TTC549 (cell line): ENCODE measurements around the gene FARP1.

Source experiments
- FAIRE-seq: peaks from 2 replicates; lab custom pipeline; 2012; peaks lifted over from hg19 to GRCh38; lab: Jason Lieb, UNC

FARP1 gene

DNA sequence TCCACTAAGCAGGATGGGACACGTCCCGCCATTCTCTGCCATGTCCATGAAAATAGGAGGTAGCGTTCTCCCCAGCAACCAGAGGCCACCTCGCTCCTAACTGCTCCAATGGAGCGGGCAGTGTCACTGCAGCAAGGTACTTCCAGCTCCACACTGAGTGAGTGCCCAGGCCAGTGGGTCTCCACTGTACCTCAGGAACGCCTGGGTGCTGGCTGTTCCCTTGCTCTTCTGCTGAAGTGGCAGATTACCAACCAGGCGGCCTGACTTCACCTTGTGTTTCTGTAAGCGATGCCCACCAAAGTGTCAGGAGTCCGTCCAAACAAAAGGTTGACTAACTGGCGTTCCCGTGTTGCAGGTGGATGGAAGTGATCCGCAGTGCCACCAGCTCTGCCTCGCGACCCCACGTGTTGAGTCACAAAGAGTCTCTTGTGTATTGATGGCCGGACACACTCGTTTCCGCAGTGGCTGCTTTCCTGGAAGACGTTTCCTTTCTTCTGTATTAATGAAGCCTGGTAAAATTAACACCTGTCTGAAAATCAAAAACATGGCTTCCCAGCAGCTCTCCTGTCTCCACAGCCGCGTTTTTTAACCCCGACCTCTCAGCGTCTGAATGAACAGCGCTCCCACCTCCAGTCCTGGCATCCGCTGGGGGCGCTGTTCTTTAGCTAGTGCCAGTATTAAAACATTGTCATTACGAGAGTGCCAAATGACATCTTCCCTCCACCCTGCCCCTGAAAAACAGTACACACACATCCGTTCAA is 305.2 kb downstream of the FARP1 start:
- no peak for FAIRE-seq

DNA sequence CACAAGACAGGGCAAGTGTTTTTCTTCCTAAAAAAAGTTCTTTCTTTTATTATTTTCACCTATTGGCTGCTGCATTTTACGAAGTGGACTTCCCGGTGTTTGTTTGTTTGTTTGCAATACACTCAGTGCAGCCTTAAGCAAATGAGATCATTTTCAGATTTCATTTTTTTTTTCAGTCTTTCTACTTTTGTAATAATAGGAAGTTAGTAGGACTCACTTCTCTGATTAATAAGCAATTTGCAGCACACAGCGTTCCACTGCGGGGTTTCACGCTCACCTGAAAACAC is 305.7 kb downstream of the FARP1 start:
- no peak for FAIRE-seq

DNA sequence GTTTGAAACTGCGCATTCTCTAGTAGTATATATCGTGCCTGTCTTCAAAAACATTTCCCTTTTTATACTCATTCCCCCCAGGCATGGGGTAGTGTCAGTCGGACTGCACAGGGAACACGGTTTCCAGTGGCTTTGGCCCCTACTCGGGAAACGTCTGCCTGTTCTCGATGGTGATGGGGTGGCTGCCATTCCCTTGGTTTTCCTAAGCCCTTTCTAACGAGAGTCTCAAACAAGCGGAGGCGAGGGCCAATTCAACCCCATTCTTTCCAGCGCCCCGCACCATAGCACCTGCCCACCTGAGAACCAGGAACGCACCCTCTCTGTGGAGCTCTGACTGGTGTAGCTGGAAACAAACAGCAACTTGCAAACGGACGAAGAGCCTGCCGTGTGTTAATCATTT is 306.4 kb downstream of the FARP1 start:
- no peak for FAIRE-seq

DNA sequence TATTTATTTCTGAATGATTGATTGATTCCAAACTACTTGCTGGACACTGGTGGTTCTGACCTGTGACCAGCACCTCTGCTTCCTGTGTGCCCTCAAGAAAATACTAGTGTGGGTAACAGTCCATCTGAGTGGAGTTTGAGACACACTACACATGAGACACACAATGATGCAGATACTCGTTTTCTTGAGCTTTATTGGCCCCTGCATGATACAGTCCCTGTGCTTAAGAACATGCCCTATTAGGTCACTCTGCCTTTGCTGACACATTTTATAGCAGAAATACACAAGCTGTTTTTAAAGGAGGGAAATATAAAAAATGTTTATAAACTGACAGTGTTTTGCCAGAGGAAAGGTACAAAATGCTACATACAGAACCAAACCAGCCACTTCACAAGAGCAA is 307.1 kb downstream of the FARP1 start:
- no peak for FAIRE-seq

DNA sequence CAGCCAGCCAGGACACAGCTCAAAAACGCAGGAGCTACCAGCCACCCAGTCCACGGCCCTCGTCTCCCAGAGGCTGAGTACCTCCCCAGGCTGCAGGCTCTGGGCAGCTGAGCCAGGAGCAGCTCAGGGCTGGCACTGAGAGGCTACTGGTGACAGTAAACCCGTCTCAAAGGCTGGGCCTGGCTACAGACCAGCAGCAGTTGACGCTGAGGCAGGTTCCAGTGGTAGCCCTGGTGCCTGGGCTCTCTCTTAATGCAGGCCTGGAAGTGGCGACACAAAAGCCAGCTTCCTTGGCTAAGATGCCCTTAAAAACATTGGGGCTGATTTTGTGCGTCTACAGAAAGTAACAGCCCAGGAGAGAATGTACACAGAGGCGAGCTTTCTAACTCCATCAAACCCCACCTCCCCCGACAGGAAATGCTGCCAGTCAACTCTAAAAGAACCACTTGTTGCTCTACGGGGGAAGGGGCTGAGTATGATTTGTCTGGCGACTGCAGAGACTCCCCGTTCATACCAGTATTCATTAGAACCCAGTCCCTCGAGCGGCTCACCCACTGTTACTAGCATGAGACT is 307.7 kb downstream of the FARP1 start:
- no peak for FAIRE-seq

DNA sequence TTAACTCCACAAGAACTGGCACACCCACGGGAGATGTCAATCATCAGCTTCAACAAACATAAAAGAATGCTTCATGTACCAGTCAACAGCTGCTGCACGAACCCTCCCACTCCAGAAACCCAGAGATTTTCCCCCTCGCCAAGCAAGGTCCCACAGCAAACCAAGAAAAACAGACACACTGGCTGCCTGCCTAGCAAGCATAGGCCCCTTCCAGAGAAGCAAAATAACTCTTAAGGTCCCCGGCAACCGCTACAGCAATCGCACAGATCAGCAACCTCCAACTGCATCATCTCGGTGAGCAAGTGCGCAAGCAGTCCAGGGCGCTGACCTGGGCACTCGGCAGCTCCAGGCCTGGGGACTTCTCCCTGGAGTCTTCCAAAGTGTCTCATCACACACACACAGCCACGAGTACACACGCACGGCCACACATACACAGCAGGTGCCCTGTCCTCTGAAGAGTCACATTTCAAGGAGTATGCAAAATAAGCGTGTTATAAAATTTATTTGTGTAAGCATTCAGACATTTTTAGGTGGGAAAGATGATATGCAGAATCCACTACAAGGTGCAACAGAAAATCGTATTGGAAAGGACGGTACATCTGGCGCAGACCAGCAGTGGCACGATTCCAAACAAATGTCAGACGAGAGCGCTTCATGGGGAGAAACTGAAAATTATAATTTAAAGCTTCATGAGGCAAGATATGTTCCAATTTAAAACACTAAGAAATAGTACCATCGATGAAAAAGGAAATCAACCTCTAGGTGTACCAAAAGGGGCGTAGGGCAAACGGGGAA is 309.0 kb downstream of the FARP1 start:
- FAIRE-seq = no peak

DNA sequence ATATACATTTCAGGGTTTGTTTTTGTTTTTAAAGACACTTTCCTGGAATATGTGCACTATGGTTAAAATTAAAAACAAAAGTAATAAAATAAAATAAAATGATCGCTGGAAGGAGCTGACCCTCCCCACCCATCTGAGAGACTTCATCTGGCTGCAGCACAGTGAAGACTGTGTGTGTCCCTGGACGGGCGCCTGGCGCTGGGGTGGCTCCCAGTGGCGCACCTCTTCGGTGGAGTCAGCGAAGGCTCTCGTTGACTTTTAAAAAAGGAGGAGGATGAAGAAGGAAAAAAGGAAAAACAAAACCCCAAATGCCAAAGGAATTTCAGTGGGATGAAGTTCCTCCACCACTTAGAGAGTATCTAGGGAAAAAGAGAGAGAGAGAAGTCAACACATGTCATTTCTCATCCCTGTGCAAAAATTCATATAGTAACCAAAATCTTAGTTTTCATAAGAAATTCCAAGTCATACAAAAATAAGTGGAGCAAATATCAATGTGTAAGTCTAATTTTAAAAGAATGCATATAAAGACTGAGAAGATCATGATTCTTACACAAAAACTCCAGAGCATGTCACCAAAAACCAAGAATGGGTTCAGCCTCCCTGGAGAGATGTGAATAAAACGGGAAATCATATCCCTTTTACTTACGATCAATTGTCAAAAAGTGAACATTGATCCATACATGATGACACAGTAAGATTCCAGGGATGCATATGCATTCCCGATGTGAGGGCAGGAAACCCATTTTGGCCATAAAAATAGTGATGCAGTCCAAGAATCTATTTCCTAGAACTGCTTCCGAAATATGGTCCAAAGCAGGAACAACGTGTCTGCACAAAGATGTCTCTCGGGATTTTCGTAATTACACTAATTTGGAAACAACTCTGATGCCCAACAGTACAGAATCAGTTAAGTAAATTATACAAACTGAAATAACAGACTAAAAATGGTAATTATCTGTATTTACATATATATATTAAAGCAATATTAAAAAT is 310.3 kb downstream of the FARP1 start:
- no peak for FAIRE-seq

DNA sequence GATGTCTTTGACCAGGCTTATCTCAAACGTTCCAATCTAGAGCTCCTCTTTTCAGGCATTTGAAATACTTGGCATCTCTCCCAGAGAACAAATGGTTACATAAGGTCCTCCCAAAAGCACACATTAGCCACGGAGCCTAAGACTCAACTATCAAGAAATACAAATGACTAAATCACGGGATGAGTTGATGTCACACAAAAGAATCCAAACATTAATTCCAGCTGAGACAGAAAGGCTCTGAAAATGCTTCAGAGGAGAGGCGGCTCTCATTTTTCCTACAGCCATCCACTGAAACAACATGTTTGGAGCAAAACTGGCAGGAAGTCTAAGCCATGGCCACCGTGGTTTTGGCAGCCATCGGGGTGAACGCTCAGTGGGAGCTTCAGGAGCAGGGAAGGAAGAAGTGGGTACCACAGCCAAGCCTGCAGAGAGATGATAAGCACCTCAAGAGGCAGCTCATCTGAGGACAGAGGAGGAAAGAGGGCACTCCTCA is 311.5 kb downstream of the FARP1 start:
- no peak for FAIRE-seq

DNA sequence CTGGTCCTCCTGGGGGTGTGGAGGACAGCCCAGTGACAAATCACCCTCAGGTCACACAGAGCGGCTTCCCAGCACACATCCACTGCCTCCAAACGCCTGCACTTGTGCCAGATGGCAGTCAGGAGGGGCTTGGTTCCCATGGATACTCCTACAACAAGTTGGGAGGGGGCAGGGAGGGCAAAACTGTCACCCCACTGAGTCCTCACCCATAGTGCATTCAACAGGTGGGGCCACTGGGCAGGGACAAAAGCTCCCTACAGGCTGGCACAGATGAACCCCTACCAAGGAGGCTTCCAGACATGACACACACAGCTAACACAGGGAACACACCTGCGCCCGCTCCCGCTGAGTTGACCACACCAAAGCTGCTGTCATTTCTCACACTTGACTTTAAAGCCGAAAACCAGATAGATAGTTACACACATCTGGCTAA is 313.5 kb downstream of the FARP1 start:
- no peak for FAIRE-seq

DNA sequence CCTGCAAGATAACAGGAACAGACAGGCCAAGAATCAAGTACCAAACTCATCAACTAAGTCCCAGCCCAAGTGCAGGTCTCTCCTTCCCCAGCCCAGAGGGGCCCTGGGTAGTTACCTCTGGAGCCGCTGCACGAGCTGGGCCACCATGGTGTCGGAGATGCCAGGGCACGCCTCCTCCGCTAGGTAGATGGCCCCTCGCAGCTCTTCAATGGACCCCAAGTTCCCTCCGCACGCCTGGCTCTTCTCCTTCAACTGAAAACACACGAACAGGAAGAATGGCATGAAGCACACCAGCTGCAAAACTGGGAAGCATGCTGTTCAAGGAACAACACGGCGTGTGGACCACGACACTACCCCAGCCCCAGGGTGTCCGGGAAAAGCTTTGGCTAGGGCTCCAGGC is 314.2 kb downstream of the FARP1 start:
- FAIRE-seq = no peak

DNA sequence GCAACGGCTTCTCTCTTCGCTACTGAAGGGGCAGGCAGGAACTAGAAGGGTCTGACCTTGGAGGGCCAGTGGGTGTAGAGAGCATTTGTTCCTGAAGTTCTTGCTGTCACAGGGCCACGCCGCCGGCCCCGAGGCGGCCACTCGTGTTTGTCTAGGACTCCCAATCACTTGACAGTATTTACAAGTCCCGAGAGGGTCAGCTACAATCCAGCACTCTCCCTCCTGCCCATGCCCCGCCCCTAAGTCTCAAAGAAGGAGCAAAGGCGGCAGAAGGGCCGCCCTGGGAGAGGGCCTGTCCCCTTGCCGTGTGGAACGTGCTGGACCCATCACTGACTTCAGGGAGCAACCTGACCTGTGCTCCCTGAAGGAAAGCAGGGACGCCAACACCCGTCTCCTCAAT is 315.5 kb downstream of the FARP1 start:
- no peak for FAIRE-seq

DNA sequence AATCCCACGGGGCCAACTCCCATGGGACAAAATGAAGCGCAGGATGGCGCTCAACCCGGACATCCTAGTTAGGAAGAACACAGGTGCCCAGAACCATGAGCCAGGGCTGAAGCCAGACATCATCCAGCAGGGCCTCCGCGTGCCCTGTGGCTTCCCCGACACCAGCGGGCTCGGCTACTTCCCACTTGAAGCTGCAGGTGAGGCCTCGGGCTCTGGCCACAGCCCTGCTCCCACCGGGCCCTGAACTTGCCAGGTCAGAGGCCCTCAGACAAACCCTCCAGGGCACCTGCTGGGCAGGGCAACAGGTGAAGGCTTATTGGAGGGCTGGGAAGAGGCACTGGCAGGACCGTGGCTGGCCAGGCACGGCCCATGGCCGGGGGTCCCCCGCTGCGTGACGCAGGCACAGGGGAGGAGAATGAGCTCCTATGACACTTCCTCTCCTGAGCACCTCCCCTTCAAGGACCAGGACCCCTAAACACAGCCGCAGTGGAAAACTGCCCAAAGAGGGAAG is 316.3 kb downstream of the FARP1 start:
- no peak for FAIRE-seq

DNA sequence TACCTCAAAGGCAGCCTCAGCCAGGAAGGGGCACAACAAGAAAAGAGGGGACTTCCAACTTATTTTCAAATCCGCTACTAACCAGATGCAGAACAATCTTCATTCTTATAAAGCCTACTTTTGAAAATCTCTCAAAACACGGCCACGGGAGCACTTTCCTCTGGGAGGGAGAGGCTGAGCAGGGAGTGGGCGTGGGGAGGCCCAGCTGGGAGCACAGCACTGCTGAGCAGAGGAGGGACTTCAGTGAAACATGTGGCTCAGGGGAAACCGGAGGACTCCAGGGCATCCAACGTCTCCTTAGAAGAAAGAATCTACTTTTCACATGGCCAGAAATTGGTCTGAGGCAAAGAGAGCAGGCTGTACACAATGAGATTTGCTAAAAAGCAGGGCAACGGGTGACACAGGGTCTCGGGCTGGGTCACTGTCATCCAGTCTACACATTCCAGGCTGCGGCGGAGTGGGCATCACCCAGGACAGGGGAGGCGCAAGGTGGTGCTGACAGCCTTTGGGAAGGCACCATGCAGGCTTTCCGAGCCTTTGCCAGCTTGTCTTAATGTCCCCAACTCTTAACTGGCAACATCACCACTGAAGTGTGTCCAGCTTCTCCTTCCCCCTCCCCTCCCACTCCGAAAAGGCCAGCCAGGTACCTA is 317.0 kb downstream of the FARP1 start:
- FAIRE-seq = no peak

DNA sequence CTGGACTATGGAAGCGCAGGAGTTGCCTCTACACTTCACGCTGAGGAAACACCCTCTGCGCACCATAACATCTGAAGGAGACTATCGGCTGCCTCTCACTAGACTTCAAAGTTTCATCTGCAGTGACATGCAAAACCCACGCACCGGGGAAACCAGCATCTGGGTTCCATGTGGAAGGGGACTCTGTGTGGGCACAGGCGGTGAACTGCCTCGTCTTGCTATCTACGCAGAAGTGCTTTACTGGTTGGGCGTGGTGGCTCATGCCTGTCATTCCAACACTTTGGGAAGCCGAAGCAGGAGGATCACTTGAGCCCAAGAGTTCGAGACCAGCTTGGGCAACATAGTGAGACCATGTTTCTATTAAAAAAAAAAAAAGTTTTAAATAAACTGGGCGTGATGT is 317.6 kb downstream of the FARP1 start:
- no peak for FAIRE-seq

DNA sequence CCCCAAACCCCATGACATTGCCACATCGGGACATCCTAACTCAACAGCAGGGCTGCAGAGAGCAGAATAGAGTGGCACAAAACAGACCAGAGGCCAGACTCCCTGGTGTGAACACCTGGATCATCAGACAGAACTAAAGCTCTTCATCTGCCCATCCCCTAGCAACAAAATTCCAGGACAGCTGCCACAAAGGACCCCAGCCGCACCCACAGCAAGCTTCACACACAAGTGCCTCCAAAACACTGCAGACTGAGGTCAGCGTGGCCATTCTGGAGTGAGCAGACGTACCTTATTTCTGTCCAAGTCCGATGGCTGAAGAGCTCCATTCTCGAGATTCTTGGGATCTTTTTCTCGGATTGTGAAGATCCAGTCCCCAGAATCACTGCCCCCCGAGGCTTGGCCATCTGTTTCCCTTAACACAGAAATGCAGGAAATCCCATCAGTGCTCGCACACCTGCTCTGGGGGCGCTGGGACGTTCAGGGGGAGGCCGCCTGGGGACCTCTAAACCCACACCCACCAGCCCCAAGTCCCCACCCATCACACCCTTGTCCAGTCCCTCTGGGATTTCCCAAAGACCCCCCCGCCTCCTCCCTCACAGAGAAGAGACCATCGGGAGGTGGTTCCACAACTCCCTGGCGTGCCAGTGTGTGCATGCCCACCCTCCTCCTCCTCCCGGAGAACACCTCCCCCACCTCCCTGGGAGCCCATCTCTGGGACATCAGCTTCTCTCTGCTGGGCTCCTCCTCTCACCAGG is 318.8 kb downstream of the FARP1 start:
- FAIRE-seq = no peak

DNA sequence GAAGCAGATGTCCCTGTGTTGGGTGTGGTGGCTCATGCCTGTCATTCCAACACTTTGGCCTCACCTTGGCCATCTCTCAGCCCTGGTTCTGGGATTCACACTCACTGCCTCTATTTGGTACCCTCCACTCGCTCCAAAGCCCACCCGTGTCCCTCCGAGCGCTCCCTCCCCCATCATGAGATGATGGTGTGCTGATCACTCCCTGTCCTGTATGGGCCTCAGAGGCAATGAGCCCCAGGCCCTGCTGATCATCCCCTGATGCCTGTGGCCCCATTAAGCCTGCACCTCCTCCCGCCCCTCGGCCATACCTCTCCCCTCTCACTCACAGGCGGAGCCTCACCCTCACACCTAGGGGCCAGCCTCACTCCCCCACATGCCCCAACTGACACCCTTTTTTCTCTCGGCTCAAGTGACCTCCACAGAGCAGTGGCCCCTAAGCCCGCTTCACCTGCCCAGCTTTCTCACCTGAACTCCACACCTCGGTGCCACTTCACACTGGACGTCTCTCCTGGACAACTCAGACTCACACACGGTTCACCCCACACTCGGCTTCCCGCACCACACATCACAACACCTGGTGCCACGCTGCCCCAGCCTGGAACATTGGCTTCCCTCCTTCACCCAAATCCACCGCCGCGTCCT is 319.5 kb downstream of the FARP1 start:
- FAIRE-seq = no peak

DNA sequence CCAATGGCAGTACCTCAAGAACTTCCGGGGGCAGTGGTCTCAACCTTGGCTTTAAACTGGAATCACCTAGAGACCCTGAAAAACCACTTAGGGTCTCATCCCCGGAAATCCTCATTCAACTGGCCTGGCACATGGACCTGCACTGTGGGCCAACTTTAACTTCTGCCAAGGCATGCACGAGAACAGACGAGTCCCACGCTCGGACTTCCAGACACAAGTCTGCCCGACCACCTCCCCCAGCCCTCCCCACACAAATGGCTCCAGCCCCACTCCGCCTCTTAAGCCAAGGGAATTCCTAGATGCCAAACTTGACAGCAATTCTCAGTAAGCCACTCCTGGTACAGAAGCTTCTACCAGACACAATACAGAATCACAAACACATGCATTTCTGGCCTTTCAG is 320.1 kb downstream of the FARP1 start:
- no peak for FAIRE-seq

DNA sequence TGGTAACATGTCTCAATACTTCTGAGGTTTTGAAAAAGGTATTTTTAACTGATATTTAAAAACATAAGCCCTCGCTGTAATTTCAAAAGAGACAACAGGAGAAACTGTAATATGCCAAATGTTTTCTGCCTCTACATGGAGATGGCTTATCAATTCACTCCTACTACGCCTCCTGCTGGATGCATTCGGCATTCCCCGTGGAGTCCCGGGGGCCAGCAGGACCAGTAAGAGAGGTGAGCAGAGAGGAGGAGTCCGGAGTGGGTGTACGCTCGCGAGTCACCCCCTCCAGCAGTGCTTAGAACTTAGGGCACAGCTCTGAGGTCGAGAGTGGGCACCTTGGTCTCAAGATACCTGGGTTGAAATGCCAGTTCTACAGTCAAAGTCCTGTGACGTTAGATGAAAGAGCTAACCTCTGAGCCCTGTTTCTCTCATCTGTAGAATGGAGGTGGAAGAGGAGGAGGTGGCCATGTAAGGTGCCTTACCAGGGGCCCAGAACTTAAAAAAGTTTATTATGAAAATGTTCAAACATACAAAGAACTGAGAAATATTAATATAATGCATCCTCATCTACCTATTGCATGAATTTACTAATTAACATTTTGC is 323.8 kb downstream of the FARP1 start:
- FAIRE-seq = no peak

DNA sequence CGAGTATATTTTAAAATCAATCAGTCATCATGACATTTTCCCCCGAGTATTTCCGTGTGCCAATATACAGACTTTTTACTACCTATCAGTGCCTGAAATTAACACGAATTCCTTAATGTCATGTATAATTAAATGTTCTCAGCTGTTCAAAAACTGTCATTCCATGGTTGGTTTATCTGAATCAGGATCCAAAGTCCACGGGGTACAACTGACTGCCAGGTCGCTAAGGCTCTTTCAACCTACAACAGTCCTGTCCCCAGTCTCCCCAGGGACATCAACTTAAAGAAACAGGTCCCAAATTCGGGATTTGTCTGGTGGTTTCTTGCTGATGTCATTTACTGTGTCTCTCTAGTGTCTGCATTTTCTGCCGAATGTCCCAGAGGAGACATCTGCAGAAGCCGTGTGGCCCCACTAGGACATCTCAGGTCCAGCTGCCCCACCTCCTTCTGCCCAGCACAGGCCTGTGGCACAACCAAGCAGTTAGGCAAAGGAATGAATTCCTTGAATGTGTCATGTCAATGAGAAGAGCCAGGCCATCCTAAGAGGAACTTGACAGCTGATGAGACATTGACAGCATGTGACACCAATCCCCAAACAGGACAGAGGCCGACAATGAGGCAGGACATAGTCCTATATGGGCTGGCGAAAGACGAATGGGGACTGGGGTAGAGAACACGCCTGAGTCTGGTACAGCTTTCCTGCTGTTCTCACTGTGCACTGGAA is 324.5 kb downstream of the FARP1 start:
- no peak for FAIRE-seq
